Panc1 (cell line): Measurements from ENCODE around the gene C6orf132.

ENCODE experiments used
- POLR2AphosphoS5 ChIP-seq: IDR thresholded peaks from 2 replicates; pipeline ENCODE4 v1.6.1; 2012; ENCODE audit warnings: mild to moderate bottlenecking, low read depth, low read length, moderate library complexity
- SIN3A ChIP-seq: IDR thresholded peaks from 2 replicates; pipeline ENCODE4 v1.6.1; 2012; ENCODE audit warnings: low read depth, mild to moderate bottlenecking, low read length, moderate library complexity, borderline replicate concordance; ENCODE audit not compliant: insufficient read depth
- TF ChIP-seq, protein P1 (sequence below), 2 experiments: IDR thresholded peaks; 2 replicates each; pipeline ENCODE4 v1.6.1; 2011 to 2012; ENCODE audit warnings: low read depth in 2 of 2, control low read depth in 1 of 2, low read length in 1 of 2, mild to moderate bottlenecking in 1 of 2, moderate library complexity in 1 of 2; ENCODE audit not compliant: insufficient read depth in 1 of 2
- TF ChIP-seq, protein P2 (sequence below): fragments of 450-650 bp; IDR thresholded peaks from 2 replicates; pipeline ENCODE4 v1.5.1; 2017; ENCODE audit warnings: mild to moderate bottlenecking

DNA sequence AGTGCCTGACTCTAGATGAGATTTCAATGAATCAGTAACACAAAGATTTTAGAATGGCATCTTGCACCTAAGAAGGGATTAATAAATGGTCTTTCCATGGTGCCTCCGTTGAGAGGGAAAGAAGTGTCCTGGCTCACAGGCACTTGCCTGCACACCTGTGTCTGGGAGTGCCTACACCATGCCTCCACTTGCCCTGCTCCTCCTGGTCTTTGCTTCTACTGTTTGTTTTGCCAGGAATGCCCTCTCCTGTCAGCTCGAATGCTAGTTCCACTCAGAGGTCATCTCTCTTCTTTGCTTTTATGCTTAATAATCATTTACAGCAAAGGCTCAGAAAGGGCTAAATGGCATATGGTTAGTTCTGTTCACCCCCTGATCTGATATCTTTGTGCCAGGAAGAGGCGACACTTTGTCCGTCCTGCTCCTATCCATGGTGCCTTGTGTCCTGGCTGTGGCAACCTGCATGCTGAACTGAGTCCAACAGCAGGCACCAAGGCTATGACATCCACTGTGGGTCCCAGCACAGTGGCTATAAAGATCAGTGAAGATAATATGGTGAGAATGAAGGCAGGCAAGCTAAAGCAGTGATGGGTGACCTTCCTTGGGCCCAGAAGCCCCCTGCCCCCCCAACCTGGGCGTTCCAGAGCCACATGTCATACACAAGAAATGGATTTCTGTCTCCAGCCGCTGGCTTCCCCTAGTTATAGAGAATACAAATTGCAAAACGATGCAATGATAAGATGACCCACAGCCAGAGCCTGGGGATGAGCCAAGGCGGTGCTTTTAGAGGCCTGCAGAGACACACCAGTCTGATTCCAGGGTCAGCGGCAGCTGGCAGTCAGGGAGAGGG lies 1.4 kb downstream of the C6orf132 start:
- TF ChIP-seq, protein P1, sequence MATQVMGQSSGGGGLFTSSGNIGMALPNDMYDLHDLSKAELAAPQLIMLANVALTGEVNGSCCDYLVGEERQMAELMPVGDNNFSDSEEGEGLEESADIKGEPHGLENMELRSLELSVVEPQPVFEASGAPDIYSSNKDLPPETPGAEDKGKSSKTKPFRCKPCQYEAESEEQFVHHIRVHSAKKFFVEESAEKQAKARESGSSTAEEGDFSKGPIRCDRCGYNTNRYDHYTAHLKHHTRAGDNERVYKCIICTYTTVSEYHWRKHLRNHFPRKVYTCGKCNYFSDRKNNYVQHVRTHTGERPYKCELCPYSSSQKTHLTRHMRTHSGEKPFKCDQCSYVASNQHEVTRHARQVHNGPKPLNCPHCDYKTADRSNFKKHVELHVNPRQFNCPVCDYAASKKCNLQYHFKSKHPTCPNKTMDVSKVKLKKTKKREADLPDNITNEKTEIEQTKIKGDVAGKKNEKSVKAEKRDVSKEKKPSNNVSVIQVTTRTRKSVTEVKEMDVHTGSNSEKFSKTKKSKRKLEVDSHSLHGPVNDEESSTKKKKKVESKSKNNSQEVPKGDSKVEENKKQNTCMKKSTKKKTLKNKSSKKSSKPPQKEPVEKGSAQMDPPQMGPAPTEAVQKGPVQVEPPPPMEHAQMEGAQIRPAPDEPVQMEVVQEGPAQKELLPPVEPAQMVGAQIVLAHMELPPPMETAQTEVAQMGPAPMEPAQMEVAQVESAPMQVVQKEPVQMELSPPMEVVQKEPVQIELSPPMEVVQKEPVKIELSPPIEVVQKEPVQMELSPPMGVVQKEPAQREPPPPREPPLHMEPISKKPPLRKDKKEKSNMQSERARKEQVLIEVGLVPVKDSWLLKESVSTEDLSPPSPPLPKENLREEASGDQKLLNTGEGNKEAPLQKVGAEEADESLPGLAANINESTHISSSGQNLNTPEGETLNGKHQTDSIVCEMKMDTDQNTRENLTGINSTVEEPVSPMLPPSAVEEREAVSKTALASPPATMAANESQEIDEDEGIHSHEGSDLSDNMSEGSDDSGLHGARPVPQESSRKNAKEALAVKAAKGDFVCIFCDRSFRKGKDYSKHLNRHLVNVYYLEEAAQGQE (IDR thresholded peaks at IDR 0.05; ENCODE audit: insufficient read depth in 1 of 2, low read depth in 2 of 2, low read length in 1 of 2), result no peak
- TF ChIP-seq, protein P2, sequence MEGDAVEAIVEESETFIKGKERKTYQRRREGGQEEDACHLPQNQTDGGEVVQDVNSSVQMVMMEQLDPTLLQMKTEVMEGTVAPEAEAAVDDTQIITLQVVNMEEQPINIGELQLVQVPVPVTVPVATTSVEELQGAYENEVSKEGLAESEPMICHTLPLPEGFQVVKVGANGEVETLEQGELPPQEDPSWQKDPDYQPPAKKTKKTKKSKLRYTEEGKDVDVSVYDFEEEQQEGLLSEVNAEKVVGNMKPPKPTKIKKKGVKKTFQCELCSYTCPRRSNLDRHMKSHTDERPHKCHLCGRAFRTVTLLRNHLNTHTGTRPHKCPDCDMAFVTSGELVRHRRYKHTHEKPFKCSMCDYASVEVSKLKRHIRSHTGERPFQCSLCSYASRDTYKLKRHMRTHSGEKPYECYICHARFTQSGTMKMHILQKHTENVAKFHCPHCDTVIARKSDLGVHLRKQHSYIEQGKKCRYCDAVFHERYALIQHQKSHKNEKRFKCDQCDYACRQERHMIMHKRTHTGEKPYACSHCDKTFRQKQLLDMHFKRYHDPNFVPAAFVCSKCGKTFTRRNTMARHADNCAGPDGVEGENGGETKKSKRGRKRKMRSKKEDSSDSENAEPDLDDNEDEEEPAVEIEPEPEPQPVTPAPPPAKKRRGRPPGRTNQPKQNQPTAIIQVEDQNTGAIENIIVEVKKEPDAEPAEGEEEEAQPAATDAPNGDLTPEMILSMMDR, result no peak
- TF ChIP-seq POLR2AphosphoS5 (no peak), SIN3A (no peak)
